ENCODE measurements around the gene ENTPD8. TPM values are rescaled to one million over a fixed set of nuclear protein-coding genes. Genes with fewer than 3 reads are reported as not detected.

The ENTPD8 gene
- total RNA-seq, 1 experiment from 2014 or later, result 0.77 TPM

DNA sequence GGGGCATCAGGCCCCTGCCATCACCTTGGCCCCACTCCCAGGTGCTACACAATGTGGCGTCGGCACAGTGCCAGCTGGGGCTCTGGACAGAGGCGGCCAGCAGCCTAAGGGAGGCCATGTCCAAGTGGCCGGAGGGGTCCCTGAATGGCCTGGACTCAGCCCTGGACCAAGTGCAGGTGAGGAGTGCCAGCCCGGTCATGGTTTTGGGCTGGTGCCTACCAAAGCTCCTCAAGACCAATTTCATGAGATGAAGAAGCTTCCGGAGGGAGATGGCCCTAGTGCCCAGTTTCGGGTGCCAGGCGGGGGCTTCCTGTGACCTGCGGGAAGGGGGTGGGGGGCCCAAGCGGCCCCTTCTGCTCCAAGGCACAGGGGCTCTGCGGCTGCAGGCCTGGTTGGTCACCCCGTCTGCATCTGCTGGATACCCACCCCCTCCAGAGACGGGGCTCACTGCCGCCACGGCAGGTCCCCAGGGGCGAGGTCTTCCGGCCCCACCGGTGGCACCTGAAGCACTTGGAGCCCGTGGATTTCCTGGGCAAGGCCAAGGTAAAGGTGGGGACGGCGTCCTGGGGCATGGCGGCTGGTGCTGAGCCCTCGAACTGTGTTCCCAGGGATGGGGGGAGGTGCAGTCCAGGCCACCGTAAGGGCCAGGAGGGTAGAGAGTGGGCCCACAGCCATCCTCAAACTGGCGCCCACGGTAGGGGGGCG lies 12.2 kb downstream of the ENTPD8 start:
- H3K4me1 Mint-ChIP-seq, result no peaks in the 10 kb centered on the region; a peak in 1 of 4 replicates
- no peak overlapping the region for H4K91ac ChIP-seq (ENCODE audit: insufficient read length, low read depth, low read length)
- H3K4me3 Mint-ChIP-seq, result no peak overlapping the region
- no peak overlapping the region for H2BK20ac ChIP-seq (ENCODE audit: low read depth, low read length, poor library complexity, severe bottlenecking)
- H3K4ac ChIP-seq (ENCODE audit: low read depth, low read length), result no peak overlapping the region
- no peak overlapping the region for H2AK5ac ChIP-seq (ENCODE audit: insufficient read length, low read length)
- H3K9me3 ChIP-seq (ENCODE audit: control insufficient read depth, low read depth, low read length), result no peaks in the 10 kb centered on the region
- H3K4me2 ChIP-seq (ENCODE audit: insufficient read depth, insufficient read length, low read length), result no peak overlapping the region
- no peak overlapping the region for H3K27ac Mint-ChIP-seq
- H3K4me1 ChIP-seq (ENCODE audit: insufficient read depth, low read length), result no peaks in the 10 kb centered on the region
- no peaks in the 10 kb centered on the region for H3K36me3 Mint-ChIP-seq (ENCODE audit: insufficient read depth in 1 of 3, low read depth in 3 of 3)
- H3K79me2 ChIP-seq (ENCODE audit: insufficient read depth, low read length), result no peaks in the 10 kb centered on the region
- no peak overlapping the region for H2BK5ac ChIP-seq (ENCODE audit: insufficient read length, low read length)
- H4K5ac ChIP-seq (ENCODE audit: insufficient read length, low read depth, low read length), result no peak overlapping the region
- H2BK12ac ChIP-seq (ENCODE audit: insufficient read length, low read depth, low read length), result no peak overlapping the region
- no peaks in the 10 kb centered on the region for H3K79me1 ChIP-seq (ENCODE audit: insufficient read depth, low read depth, low read length, poor library complexity, severe bottlenecking)
- no peaks in the 10 kb centered on the region for H3K9me3 Mint-ChIP-seq
- H3K23me2 ChIP-seq (ENCODE audit: insufficient read length, low read depth, low read length, poor library complexity, severe bottlenecking), result peaks cover under 1% of the 10 kb centered on the region
- WGBS (ENCODE audit: extremely low coverage, insufficient read length, low lambda C conversion rate), result no CpG with 5 or more reads among the region's 27 CpGs
- H4K8ac ChIP-seq (replicated peaks; ENCODE audit: insufficient read length, low read depth, low read length), result no peak overlapping the region
- H3K23ac ChIP-seq (ENCODE audit: insufficient read length, low read depth, low read length), result no peak overlapping the region
- H2AFZ ChIP-seq (ENCODE audit: low read length), result no peak overlapping the region
- H3K27ac ChIP-seq (ENCODE audit: insufficient read length, low read depth, low read length), result no peak overlapping the region
- H3K27me3 ChIP-seq (ENCODE audit: insufficient read depth, low read length), result no peaks in the 10 kb centered on the region
- DNase-seq, result no peak
- no peak overlapping the region for H3K56ac ChIP-seq (ENCODE audit: insufficient read length, low read depth, low read length)
- no peak overlapping the region for H3K18ac ChIP-seq (ENCODE audit: insufficient read length, low read depth, low read length)
- no peak overlapping the region for H3K14ac ChIP-seq (ENCODE audit: insufficient read depth, low read length)
- no peak for TF ChIP-seq CTCF (conservative IDR thresholded peaks at IDR 0.05)
- no peak overlapping the region for H3T11ph ChIP-seq (ENCODE audit: low read length)
- H3K9ac ChIP-seq (ENCODE audit: extremely low read depth, insufficient read length, low read length), result no peak overlapping the region
- no peak overlapping the region for H2BK120ac ChIP-seq (ENCODE audit: low read depth, low read length, poor library complexity, severe bottlenecking)
- peaks cover 10% of the 10 kb centered on the region for H3K27me3 Mint-ChIP-seq (ENCODE audit: low read depth)
- no peak overlapping the region for H2BK15ac ChIP-seq (ENCODE audit: low read depth, low read length)
- no peaks in the 10 kb centered on the region for H4K20me1 ChIP-seq (ENCODE audit: control insufficient read depth, insufficient read depth, insufficient read length)

Measured in H9 (cell line).